GM12891 (cell line): ENCODE data around the gene UGGT1.

Experiments used
- PAX5 ChIP-seq: IDR thresholded peaks from 2 replicates; pipeline ENCODE4 v1.6.1; 2011; ENCODE audit warnings: low read length, moderate library complexity, mild to moderate bottlenecking; ENCODE audit not compliant: insufficient read depth, severe bottlenecking
- POLR2A ChIP-seq: IDR thresholded peaks from 2 replicates; pipeline ENCODE4 v1.6.1; 2011; ENCODE audit warnings: low read depth, low read length, control low read depth
- POLR2AphosphoS5 ChIP-seq: IDR thresholded peaks from 2 replicates; pipeline ENCODE4 v1.6.1; 2011; ENCODE audit warnings: low read depth, low read length, control low read depth

GRCh38 chr2:128090945-128091725, at the start of gene UGGT1:
- TF ChIP-seq POLR2AphosphoS5 (peak; percentile 97), PAX5 (no peak), POLR2A (peak; percentile 97)
